Measurements from ENCODE around the gene ARMH3. TPM values are rescaled to one million over a fixed set of nuclear protein-coding genes. Genes with fewer than 3 reads are reported as not detected.

ARMH3 gene
- total RNA-seq, 1 donor from 2014 or later: 19.1 TPM

DNA sequence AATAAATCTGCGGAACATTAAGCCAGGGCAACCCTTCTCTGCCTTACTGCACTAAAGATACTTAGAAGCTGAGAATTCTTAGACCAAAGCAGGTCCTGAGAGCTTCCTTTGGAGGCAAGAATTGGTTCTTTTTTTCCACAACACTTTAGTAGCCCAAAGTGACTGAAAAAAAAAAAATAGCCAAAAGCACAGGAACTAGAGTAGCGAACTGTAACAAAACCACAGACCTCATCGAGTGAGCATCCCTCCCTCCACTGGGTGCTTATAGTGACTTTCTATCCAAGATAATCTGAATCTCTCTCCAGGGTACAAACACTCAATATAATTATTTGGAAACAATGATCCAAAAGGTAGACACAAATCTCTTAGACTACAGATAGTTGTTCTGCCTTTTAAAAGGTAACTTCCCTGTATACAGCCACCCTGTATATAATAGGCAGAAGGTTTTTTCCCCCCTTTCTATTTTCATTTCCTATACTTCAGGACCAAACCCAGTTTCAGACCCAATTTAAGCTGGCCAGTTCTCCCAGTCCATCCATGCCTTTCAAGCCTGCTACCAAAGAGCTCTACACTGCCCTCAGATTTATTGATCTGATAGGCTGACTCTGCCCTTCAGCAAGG, 180.8 kb downstream of the ARMH3 start:
- H3K4me1 Mint-ChIP-seq (ENCODE audit: low read depth): peaks cover 13% of the 10 kb centered on the region
- no peak overlapping the region for H3K27ac Mint-ChIP-seq
- peaks cover 4% of the 10 kb centered on the region for H3K36me3 Mint-ChIP-seq (ENCODE audit: low read depth)
- no peak for DNase-seq (ENCODE audit: low spot score)
- intact Hi-C loops (cut with micrococcal nuclease): no loop called here
- no peaks in the 10 kb centered on the region for H3K9me3 Mint-ChIP-seq
- H3K4me3 Mint-ChIP-seq (ENCODE audit: low read depth): no peak overlapping the region
- H3K27me3 Mint-ChIP-seq (ENCODE audit: low read depth): no peaks in the 10 kb centered on the region

DNA sequence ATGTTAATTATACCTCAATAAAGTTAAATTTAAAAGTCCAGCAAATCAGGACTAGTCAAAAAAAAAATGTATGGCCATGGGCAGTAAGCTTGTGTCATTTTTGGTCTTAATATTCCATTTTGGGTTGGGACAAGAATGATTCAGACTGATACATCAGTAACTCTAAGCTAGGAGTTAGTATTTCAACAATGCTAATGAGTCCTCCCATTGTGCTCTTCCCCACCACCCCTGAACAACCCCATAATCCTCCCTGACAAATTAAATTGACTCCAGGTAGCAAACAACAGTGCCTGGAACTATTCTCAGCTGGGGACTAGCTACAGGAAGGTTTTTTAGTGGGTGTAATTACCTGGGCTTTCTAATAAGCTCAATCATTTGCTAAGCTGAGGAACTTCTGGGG, 181.7 kb downstream of the ARMH3 start:
- intact Hi-C loops (cut with micrococcal nuclease): no loop called here
- Mint-ChIP-seq H3K36me3 (ENCODE audit: low read depth) (peaks cover 4% of the 10 kb centered on the region), H3K9me3 (no peaks in the 10 kb centered on the region), H3K4me3 (ENCODE audit: low read depth) (no peak overlapping the region), H3K27me3 (ENCODE audit: low read depth) (no peaks in the 10 kb centered on the region), H3K27ac (no peak overlapping the region), H3K4me1 (ENCODE audit: low read depth) (peaks cover 10% of the 10 kb centered on the region)
- DNase-seq (ENCODE audit: low spot score): no peak

DNA sequence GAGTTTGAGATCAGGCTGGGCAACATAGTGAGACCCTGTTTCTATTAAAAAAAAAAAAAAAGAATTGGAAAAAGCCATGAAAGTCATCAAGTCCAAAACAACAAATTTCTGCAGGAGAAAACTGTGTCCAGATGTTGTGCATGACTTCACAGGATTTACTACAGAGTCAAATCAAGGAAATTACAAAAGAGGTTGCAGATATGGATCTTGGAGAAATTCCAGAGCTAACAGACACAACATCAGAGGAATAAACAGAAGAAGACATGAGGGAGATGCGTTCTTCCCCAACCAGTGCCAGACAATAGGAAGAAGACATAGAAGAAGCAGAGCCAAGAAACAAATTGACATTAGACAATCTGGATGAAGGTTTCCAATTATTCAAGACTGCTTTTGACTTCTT, 188.0 kb downstream of the ARMH3 start:
- no peaks in the 10 kb centered on the region for H3K9me3 Mint-ChIP-seq
- H3K27ac Mint-ChIP-seq: no peak overlapping the region
- peaks cover 2% of the 10 kb centered on the region for H3K4me1 Mint-ChIP-seq (ENCODE audit: low read depth)
- no peak overlapping the region for H3K4me3 Mint-ChIP-seq (ENCODE audit: low read depth)
- intact Hi-C loops (cut with micrococcal nuclease): no loop called here
- no peaks in the 10 kb centered on the region for H3K27me3 Mint-ChIP-seq (ENCODE audit: low read depth)
- DNase-seq (ENCODE audit: low spot score): no peak
- peaks cover 16% of the 10 kb centered on the region for H3K36me3 Mint-ChIP-seq (ENCODE audit: low read depth)

GRCh38 chr10:101859530-101859929, 196.4 kb downstream of the ARMH3 start:
- no peak overlapping the region for H3K27ac Mint-ChIP-seq
- intact Hi-C loops (cut with micrococcal nuclease): no loop called here
- peaks cover 33% of the 10 kb centered on the region for H3K36me3 Mint-ChIP-seq (ENCODE audit: low read depth)
- peaks cover 17% of the 10 kb centered on the region for H3K4me1 Mint-ChIP-seq (ENCODE audit: low read depth)
- DNase-seq (ENCODE audit: low spot score): no peak
- no peak overlapping the region for H3K4me3 Mint-ChIP-seq (ENCODE audit: low read depth)
- H3K9me3 Mint-ChIP-seq: peaks cover 17% of the 10 kb centered on the region
- no peaks in the 10 kb centered on the region for H3K27me3 Mint-ChIP-seq (ENCODE audit: low read depth)

DNA sequence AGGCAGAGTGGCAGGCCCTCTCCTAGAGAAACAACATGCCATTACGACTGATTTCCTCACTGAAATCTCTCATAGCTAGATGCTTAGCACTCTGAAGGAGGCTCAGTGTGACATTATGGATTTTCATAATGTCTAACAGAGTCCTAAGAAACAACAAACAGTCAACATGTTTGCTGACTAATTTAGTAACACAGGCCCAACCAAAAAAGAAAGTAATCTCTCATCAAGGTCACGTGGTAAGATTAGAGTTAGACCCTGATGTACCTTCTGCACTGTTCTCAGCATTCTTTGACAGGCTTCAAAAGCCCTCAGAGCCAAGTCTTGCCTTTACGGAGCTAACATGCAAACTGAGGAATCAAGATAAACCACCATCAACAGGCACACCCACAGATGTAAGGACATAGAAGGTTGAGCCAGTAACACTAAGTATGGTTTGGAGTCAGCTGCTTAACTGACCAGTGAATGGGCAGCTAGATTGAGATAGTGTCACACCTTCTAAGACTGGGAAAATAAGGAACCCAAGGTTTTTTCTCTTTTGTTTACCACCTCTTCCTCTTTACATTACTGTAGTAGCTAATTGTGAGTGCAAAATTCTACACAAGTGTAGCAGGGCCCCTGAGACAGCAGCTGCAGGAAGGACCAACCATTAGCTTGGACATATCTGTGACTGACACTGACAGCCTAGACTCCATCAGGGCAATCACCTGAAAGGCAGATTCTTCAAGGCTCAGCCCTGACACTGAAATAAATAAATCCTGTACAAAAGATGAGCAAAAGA, 197.1 kb downstream of the ARMH3 start:
- peaks cover 17% of the 10 kb centered on the region for H3K9me3 Mint-ChIP-seq
- intact Hi-C loops (cut with micrococcal nuclease): no loop called here
- no peak overlapping the region for H3K4me3 Mint-ChIP-seq (ENCODE audit: low read depth)
- peak overlapping the region; percentile 16 for H3K27ac Mint-ChIP-seq
- H3K27me3 Mint-ChIP-seq (ENCODE audit: low read depth): no peaks in the 10 kb centered on the region
- H3K36me3 Mint-ChIP-seq (ENCODE audit: low read depth): peaks cover 31% of the 10 kb centered on the region
- no peak for DNase-seq (ENCODE audit: low spot score)
- peaks cover 15% of the 10 kb centered on the region for H3K4me1 Mint-ChIP-seq (ENCODE audit: low read depth)

GRCh38 chr10:101857802-101858476, 198.0 kb downstream of the ARMH3 start:
- no peak overlapping the region for H3K27ac Mint-ChIP-seq
- intact Hi-C loops (cut with micrococcal nuclease): no loop called here

GRCh38 chr10:101856626-101857025, 199.3 kb downstream of the ARMH3 start:
- Mint-ChIP-seq H3K27ac (no peak overlapping the region), H3K9me3 (peaks cover 17% of the 10 kb centered on the region), H3K27me3 (ENCODE audit: low read depth) (no peaks in the 10 kb centered on the region), H3K4me1 (ENCODE audit: low read depth) (peaks cover 15% of the 10 kb centered on the region), H3K4me3 (ENCODE audit: low read depth) (no peak overlapping the region), H3K36me3 (ENCODE audit: low read depth) (peaks cover 21% of the 10 kb centered on the region)
- DNase-seq (ENCODE audit: low spot score): no peak
- intact Hi-C loops (cut with micrococcal nuclease): no loop called here

More at GRCh38 chr10:101857802-101858476, 198.0 kb downstream of the ARMH3 start:
- Mint-ChIP-seq H3K4me1 (ENCODE audit: low read depth) (peaks cover 15% of the 10 kb centered on the region), H3K9me3 (peaks cover 17% of the 10 kb centered on the region), H3K27me3 (ENCODE audit: low read depth) (no peaks in the 10 kb centered on the region), H3K36me3 (ENCODE audit: low read depth) (peaks cover 28% of the 10 kb centered on the region), H3K4me3 (ENCODE audit: low read depth) (no peak overlapping the region)
- DNase-seq (ENCODE audit: low spot score): no peak

DNA sequence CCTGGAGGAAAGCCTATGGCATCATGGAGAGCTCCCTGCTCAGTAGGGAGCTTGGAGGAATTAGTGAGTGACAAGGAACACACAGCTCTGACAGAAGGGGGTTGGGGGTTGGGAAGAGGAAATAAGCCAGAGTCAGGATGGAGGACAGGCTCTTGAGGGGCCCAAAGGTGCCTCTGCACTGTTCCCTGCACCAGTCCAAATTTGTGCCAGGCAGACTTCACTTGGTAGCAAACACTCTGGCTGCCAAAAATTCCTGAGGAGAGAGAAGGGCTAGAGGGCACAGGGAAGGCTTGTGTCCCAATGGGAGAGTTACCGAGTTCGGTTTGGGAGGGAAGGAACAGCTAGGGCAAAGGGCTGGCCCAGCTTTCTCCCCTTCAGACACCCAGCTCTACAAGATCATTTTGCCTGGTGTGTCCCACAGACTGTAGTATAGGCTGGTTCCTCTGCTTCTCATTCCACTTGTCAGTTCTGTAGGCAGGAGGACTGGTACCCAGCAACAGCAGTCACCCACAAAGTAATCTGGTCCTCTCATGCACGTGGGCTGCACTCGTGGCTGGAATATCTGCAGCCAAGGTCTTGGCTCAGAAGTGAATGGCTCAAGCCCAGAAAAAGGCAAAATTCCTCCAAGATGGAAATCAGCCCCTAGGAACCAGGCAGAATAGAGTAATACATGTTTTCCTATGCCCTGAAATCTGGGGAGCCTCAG, 204.4 kb downstream of the ARMH3 start:
- H3K27ac Mint-ChIP-seq: no peak overlapping the region
- no peaks in the 10 kb centered on the region for H3K27me3 Mint-ChIP-seq (ENCODE audit: low read depth)
- peaks cover 7% of the 10 kb centered on the region for H3K36me3 Mint-ChIP-seq (ENCODE audit: low read depth)
- DNase-seq (ENCODE audit: low spot score): no peak
- H3K4me3 Mint-ChIP-seq (ENCODE audit: low read depth): no peak overlapping the region
- no peaks in the 10 kb centered on the region for H3K4me1 Mint-ChIP-seq (ENCODE audit: low read depth)
- no peaks in the 10 kb centered on the region for H3K9me3 Mint-ChIP-seq
- intact Hi-C loops (cut with micrococcal nuclease): no loop called here

DNA sequence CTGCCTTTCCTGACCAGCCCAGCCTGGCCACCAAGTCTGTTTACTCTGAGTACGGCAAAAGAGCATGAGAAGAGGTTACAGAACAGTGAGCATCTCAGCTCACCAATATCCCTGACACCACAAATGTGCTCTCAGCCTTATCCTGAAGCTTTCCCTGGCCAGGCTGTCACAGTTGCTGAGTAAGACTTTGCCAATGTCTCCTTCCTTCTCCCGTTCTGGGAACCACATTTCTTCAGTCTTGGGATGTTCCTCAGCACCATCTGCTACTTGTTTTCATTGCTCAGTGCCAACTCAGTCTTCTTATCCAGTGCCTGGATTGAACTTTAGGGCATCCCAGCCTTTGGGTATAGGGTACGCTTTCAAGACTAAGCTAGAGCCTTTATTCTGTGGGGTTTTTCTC, 205.2 kb downstream of the ARMH3 start:
- no peaks in the 10 kb centered on the region for H3K4me1 Mint-ChIP-seq (ENCODE audit: low read depth)
- no peak overlapping the region for H3K27ac Mint-ChIP-seq
- H3K4me3 Mint-ChIP-seq (ENCODE audit: low read depth): no peak overlapping the region
- H3K9me3 Mint-ChIP-seq: no peaks in the 10 kb centered on the region
- H3K27me3 Mint-ChIP-seq (ENCODE audit: low read depth): no peaks in the 10 kb centered on the region
- H3K36me3 Mint-ChIP-seq (ENCODE audit: low read depth): peaks cover 7% of the 10 kb centered on the region
- intact Hi-C loops (cut with micrococcal nuclease): no loop called here
- DNase-seq (ENCODE audit: low spot score): no peak

GRCh38 chr10:101848894-101849351, 207.1 kb downstream of the ARMH3 start:
- intact Hi-C loops (cut with micrococcal nuclease): no loop called here
- no peaks in the 10 kb centered on the region for H3K9me3 Mint-ChIP-seq
- peaks cover 7% of the 10 kb centered on the region for H3K36me3 Mint-ChIP-seq (ENCODE audit: low read depth)
- H3K4me1 Mint-ChIP-seq (ENCODE audit: low read depth): peaks cover 6% of the 10 kb centered on the region
- DNase-seq (ENCODE audit: low spot score): no peak
- no peak overlapping the region for H3K27ac Mint-ChIP-seq
- H3K4me3 Mint-ChIP-seq (ENCODE audit: low read depth): no peak overlapping the region
- H3K27me3 Mint-ChIP-seq (ENCODE audit: low read depth): peaks cover 6% of the 10 kb centered on the region

GRCh38 chr10:101848408-101848807, 207.6 kb downstream of the ARMH3 start:
- H3K27me3 Mint-ChIP-seq (ENCODE audit: low read depth): peaks cover 6% of the 10 kb centered on the region
- H3K36me3 Mint-ChIP-seq (ENCODE audit: low read depth): peaks cover 7% of the 10 kb centered on the region
- no peak overlapping the region for H3K27ac Mint-ChIP-seq
- H3K9me3 Mint-ChIP-seq: no peaks in the 10 kb centered on the region
- no peak for DNase-seq (ENCODE audit: low spot score)
- no peak overlapping the region for H3K4me3 Mint-ChIP-seq (ENCODE audit: low read depth)
- H3K4me1 Mint-ChIP-seq (ENCODE audit: low read depth): peaks cover 6% of the 10 kb centered on the region
- intact Hi-C loops (cut with micrococcal nuclease): no loop called here

DNA sequence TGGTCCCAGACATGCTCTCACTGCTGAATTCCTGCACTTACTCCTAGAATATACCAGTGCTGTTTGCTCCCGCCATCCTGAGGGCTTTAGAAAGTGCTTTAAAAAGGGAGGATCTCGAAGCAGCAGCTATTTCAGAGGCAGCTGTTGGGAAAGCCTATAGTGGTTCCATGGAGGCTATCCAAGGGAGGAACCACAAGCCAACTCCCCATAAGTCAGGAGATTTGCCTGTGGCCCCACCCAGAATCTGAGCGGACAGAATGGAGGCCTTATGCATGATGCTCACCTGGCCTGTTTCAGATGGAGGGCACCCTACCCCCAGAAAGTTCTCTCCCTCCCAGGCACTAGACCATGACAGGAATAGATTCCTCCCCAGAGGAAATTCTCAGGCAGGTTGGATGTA, 210.1 kb downstream of the ARMH3 start:
- peaks cover 3% of the 10 kb centered on the region for H3K36me3 Mint-ChIP-seq (ENCODE audit: low read depth)
- H3K4me3 Mint-ChIP-seq (ENCODE audit: low read depth): no peak overlapping the region
- H3K4me1 Mint-ChIP-seq (ENCODE audit: low read depth): peaks cover 21% of the 10 kb centered on the region
- intact Hi-C loops (cut with micrococcal nuclease): no loop called here
- no peak for DNase-seq (ENCODE audit: low spot score)
- peaks cover 21% of the 10 kb centered on the region for H3K27me3 Mint-ChIP-seq (ENCODE audit: low read depth)
- H3K27ac Mint-ChIP-seq: no peak overlapping the region
- no peaks in the 10 kb centered on the region for H3K9me3 Mint-ChIP-seq
